Type B pancreatic cell (in vitro differentiated cells): ENCODE data around the gene RHO. TPM values are rescaled to one million over a fixed set of nuclear protein-coding genes. Genes with fewer than 3 reads are reported as not detected.
"Not testable (repeated sequence)": the region's sequence is repeated elsewhere in the genome, so short reads cannot be mapped to it uniquely, and the experiment has no call there.

Experiments
- DNase-seq: peaks from one replicate; pipeline ENCODE4 v3.0.0; 2021; ENCODE audit warnings: mixed read lengths; ENCODE audit not compliant: unreplicated experiment; ENCODE audit errors: extremely low spot score
- H3K27ac Mint-ChIP-seq: 2 replicates; pipeline ENCODE4 v1.8.0; 2021; ENCODE audit warnings: mild to moderate bottlenecking, mixed read lengths
- H3K27me3 Mint-ChIP-seq: 2 replicates; pipeline ENCODE4 v1.8.0; 2021; ENCODE audit warnings: mixed read lengths
- H3K36me3 Mint-ChIP-seq: 2 replicates; pipeline ENCODE4 v1.8.0; 2021; ENCODE audit warnings: mixed read lengths
- H3K4me1 Mint-ChIP-seq: one replicate; pipeline ENCODE4 v1.8.0; 2021; ENCODE audit warnings: mixed read lengths; ENCODE audit not compliant: unreplicated experiment
- H3K4me3 Mint-ChIP-seq: 2 replicates; pipeline ENCODE4 v1.8.0; 2021; ENCODE audit warnings: mild to moderate bottlenecking, mixed read lengths
- H3K9me3 Mint-ChIP-seq: 2 replicates; pipeline ENCODE4 v1.8.0; 2021; ENCODE audit warnings: mixed read lengths
- CTCF ChIP-seq: fragments of 200-600 bp; sonication (generic); conservative IDR thresholded peaks from 2 replicates; pipeline ENCODE4 v1.5.0; 2021; ENCODE audit warnings: antibody characterized with exemption, mild to moderate bottlenecking
- total RNA-seq: library from RNA; stranded (reverse); gene quantifications from 2 replicates; pipeline ENCODE4 v1.2.1, GENCODE V29; 2021; ENCODE audit warnings: low replicate concordance

Gene RHO
- total RNA-seq, 1 donor from 2014 or later, result not detected

- H3K4me1 Mint-ChIP-seq, result peaks cover 7% of the 10 kb centered on the region
- H3K4me3 Mint-ChIP-seq, result no peak overlapping the region
- no peak overlapping the region for H3K27ac Mint-ChIP-seq
- no peaks in the 10 kb centered on the region for H3K36me3 Mint-ChIP-seq
- no peaks in the 10 kb centered on the region for H3K9me3 Mint-ChIP-seq
- TF ChIP-seq CTCF, result no peak
- H3K27me3 Mint-ChIP-seq, result no peaks in the 10 kb centered on the region
- no peak for DNase-seq
Observed at GRCh38 chr3:129540776-129541516, 12.5 kb downstream of the RHO start.

GRCh38 chr3:129542747-129543146 is 14.3 kb downstream of the RHO start:
- no peak overlapping the region for H3K4me3 Mint-ChIP-seq
- no peaks in the 10 kb centered on the region for H3K36me3 Mint-ChIP-seq

GRCh38 chr3:129543156-129543790 is 14.8 kb downstream of the RHO start, which contains the start of gene H1-8:
H1-8 (plus strand) TSS chr3:129543175; CDS start chr3:129543219, 44 bp downstream.
- no peak for DNase-seq
- Mint-ChIP-seq H3K4me1 (peaks cover 11% of the 10 kb centered on the region), H3K4me3 (no peak within 1 kb of the TSS), H3K9me3 (no peaks in the 10 kb centered on the region), H3K36me3 (no peaks in the 10 kb centered on the region), H3K27me3 (no peaks in the 10 kb centered on the region), H3K27ac (no peak within 1 kb of the TSS)
- no peak for TF ChIP-seq CTCF

More at GRCh38 chr3:129542747-129543146, 14.3 kb downstream of the RHO start:
- no peak for TF ChIP-seq CTCF
- H3K4me1 Mint-ChIP-seq, result peaks cover 7% of the 10 kb centered on the region
- no peak overlapping the region for H3K27ac Mint-ChIP-seq
- no peaks in the 10 kb centered on the region for H3K27me3 Mint-ChIP-seq
- DNase-seq, result no peak
- no peaks in the 10 kb centered on the region for H3K9me3 Mint-ChIP-seq

GRCh38 chr3:129543999-129544398 is 15.6 kb downstream of the RHO start:
- H3K27ac Mint-ChIP-seq, result no peak overlapping the region
- DNase-seq, result no peak
- peaks cover 16% of the 10 kb centered on the region for H3K4me1 Mint-ChIP-seq
- no peaks in the 10 kb centered on the region for H3K27me3 Mint-ChIP-seq
- no peak overlapping the region for H3K4me3 Mint-ChIP-seq
- H3K36me3 Mint-ChIP-seq, result no peaks in the 10 kb centered on the region
- no peaks in the 10 kb centered on the region for H3K9me3 Mint-ChIP-seq
- TF ChIP-seq CTCF, result no peak

GRCh38 chr3:129545951-129546350 is 17.5 kb downstream of the RHO start:
- not testable (repeated sequence) for H3K27ac Mint-ChIP-seq, H3K36me3 Mint-ChIP-seq, DNase-seq, H3K4me3 Mint-ChIP-seq, H3K27me3 Mint-ChIP-seq, H3K9me3 Mint-ChIP-seq
- H3K4me1 Mint-ChIP-seq, result peaks cover 10% of the 10 kb centered on the region

GRCh38 chr3:129547241-129547640 is 18.8 kb downstream of the RHO start:
- H3K4me3 Mint-ChIP-seq, result no peak overlapping the region
- no peaks in the 10 kb centered on the region for H3K36me3 Mint-ChIP-seq
- no peak overlapping the region for H3K27ac Mint-ChIP-seq
- H3K4me1 Mint-ChIP-seq, result peaks cover 14% of the 10 kb centered on the region
- no peaks in the 10 kb centered on the region for H3K9me3 Mint-ChIP-seq
- TF ChIP-seq CTCF, result no peak
- H3K27me3 Mint-ChIP-seq, result peaks cover 3% of the 10 kb centered on the region
- no peak for DNase-seq
